IMR-90 (cell line): ENCODE measurements around the gene ZBTB44. TPM values are rescaled to one million over a fixed set of nuclear protein-coding genes. Genes with fewer than 3 reads are reported as not detected.

Experiments
- ATAC-seq: fragments of 200-7000 bp; cut with Tn5 transposase; 2 replicates; pipeline ENCODE4 v1.9.1; 2020; ENCODE audit warnings: low read depth, mild to moderate bottlenecking, moderate library complexity
- BruUV-seq: library from RNA; stranded (reverse); fragments of 400-500 nt; replicated peaks from 2 replicates; lab custom pipeline; 2021; lab: Mats Ljungman, UMichigan
- CTCF ChIA-PET: fragments of 300-600 bp; formaldehyde crosslinking; extraction: SDS; loops from one replicate; lab custom pipeline; 2021; ENCODE audit warnings: antibody characterized with exemption; lab: Yijun Ruan, JAX
- POLR2A ChIA-PET: fragments of 300-600 bp; sonication (Branson Sonifier 250); formaldehyde crosslinking; loops from one replicate; lab custom pipeline; 2022; ENCODE audit warnings: antibody characterized with exemption; ENCODE audit not compliant: unreplicated experiment; lab: Charles Lee
- DNase-seq: peaks from one replicate; pipeline ENCODE4 v3.0.0; 2013
- H2AFZ ChIP-seq: replicated peaks from 2 replicates; pipeline ENCODE3; 2013; ENCODE audit warnings: low read length, mild to moderate bottlenecking; ENCODE audit not compliant: poor library complexity
- H2AK5ac ChIP-seq: 2 replicates; pipeline ENCODE4 v1.6.1; 2013; ENCODE audit warnings: low read depth, low read length, inconsistent platforms
- H2AK9ac ChIP-seq: replicated peaks from 2 replicates; pipeline ENCODE3; 2013; ENCODE audit warnings: mild to moderate bottlenecking, low read depth, low read length, moderate library complexity; ENCODE audit not compliant: poor library complexity
- H2BK120ac ChIP-seq: 2 replicates; pipeline ENCODE4 v1.6.1; 2013; ENCODE audit warnings: low read depth, low read length, inconsistent platforms
- H2BK15ac ChIP-seq: 3 replicates; pipeline ENCODE4 v1.6.1; 2013; ENCODE audit warnings: low read depth, low read length, inconsistent platforms
- H2BK20ac ChIP-seq: 2 replicates; pipeline ENCODE4 v1.6.1; 2013; ENCODE audit warnings: low read depth, mild to moderate bottlenecking, inconsistent platforms, low read length, moderate library complexity
- H2BK5ac ChIP-seq: 2 replicates; pipeline ENCODE4 v1.6.1; 2013; ENCODE audit warnings: mild to moderate bottlenecking, low read depth, low read length, inconsistent platforms; ENCODE audit not compliant: poor library complexity, severe bottlenecking
- H3K14ac ChIP-seq: replicated peaks from 2 replicates; pipeline ENCODE4 v1.6.1; 2013; ENCODE audit warnings: low read depth, low read length, inconsistent platforms
- H3K18ac ChIP-seq: 2 replicates; pipeline ENCODE4 v1.6.1; 2013; ENCODE audit warnings: low read depth, low read length, control low read depth
- H3K23ac ChIP-seq: 2 replicates; pipeline ENCODE4 v1.6.1; 2013; ENCODE audit warnings: low read depth, low read length, inconsistent platforms
- H3K27ac ChIP-seq: 2 replicates; pipeline ENCODE4 v1.5.1; 2013; ENCODE audit warnings: mild to moderate bottlenecking, control low read depth, low read length; ENCODE audit not compliant: insufficient read depth
- H3K27me3 ChIP-seq: 2 replicates; pipeline ENCODE4 v1.6.1; 2013; ENCODE audit warnings: low read length; ENCODE audit not compliant: control insufficient read depth, insufficient read depth
- H3K36me3 ChIP-seq: 2 replicates; pipeline ENCODE4 v1.6.1; 2013; ENCODE audit warnings: low read length, mixed read lengths; ENCODE audit not compliant: control insufficient read depth, insufficient read depth
- H3K4ac ChIP-seq: 2 replicates; pipeline ENCODE4 v1.6.1; 2013; ENCODE audit warnings: low read depth, low read length, inconsistent platforms
- H3K4me1 ChIP-seq: 2 replicates; pipeline ENCODE4 v1.6.1; 2013; ENCODE audit warnings: low read length, mixed read lengths; ENCODE audit not compliant: control insufficient read depth, insufficient read depth
- H3K4me2 ChIP-seq: 2 replicates; pipeline ENCODE4 v1.6.1; 2013; ENCODE audit warnings: low read depth, mild to moderate bottlenecking, control low read depth, low read length, moderate library complexity
- H3K4me3 ChIP-seq: 2 replicates; pipeline ENCODE4 v1.5.1; 2013; ENCODE audit warnings: low read depth, mild to moderate bottlenecking, control low read depth, low read length, moderate library complexity; ENCODE audit not compliant: insufficient read depth
- H3K56ac ChIP-seq: 2 replicates; pipeline ENCODE4 v1.6.1; 2013; ENCODE audit warnings: low read length, inconsistent platforms; ENCODE audit not compliant: insufficient read depth; ENCODE audit errors: extremely low read depth
- H3K79me1 ChIP-seq, 2 experiments: 2 replicates each; pipeline ENCODE4 v1.6.1; 2013; ENCODE audit warnings: low read length in 2 of 2, inconsistent platforms in 1 of 2, low read depth in 1 of 2
- H3K9ac ChIP-seq: 2 replicates; pipeline ENCODE4 v1.6.1; 2013; ENCODE audit warnings: low read depth, low read length, control low read depth
- H3K9me1 ChIP-seq: 2 replicates; pipeline ENCODE4 v1.6.1; 2013; ENCODE audit warnings: low read length, inconsistent platforms; ENCODE audit not compliant: insufficient read depth
- H3K9me3 ChIP-seq: 2 replicates; pipeline ENCODE4 v1.6.1; 2013; ENCODE audit warnings: low read length; ENCODE audit not compliant: control insufficient read depth, insufficient read depth
- H4K20me1 ChIP-seq: 2 replicates; pipeline ENCODE4 v1.6.1; 2013; ENCODE audit warnings: low read length, inconsistent platforms; ENCODE audit not compliant: insufficient read depth
- H4K5ac ChIP-seq: 2 replicates; pipeline ENCODE4 v1.6.1; 2013; ENCODE audit warnings: mild to moderate bottlenecking, low read depth, low read length, control low read depth
- H4K8ac ChIP-seq, 2 experiments: 2 replicates each; pipeline ENCODE4 v1.6.1; 2013; ENCODE audit warnings: low read depth in 2 of 2, low read length in 2 of 2, control low read depth in 1 of 2, inconsistent platforms in 1 of 2
- H4K91ac ChIP-seq: 2 replicates; pipeline ENCODE4 v1.6.1; 2013; ENCODE audit warnings: low read depth, low read length, inconsistent platforms; ENCODE audit not compliant: insufficient read depth
- BHLHE40 ChIP-seq: fragments of 150-350 bp; IDR thresholded peaks from 2 replicates; pipeline ENCODE4 v1.6.1; 2016; ENCODE audit warnings: mild to moderate bottlenecking, low read depth, low read length
- CHD1 ChIP-seq: IDR thresholded peaks from 2 replicates; pipeline ENCODE4 v1.6.1; 2012; ENCODE audit warnings: low read depth, low read length, improper control_type of control experiment
- MAZ ChIP-seq: IDR thresholded peaks from 2 replicates; pipeline ENCODE4 v1.6.1; 2012; ENCODE audit warnings: low read depth, mild to moderate bottlenecking, low read length, improper control_type of control experiment, moderate library complexity, borderline replicate concordance
- POLR2A ChIP-seq: IDR thresholded peaks from 2 replicates; pipeline ENCODE4 v1.6.1; 2012; ENCODE audit warnings: mild to moderate bottlenecking, low read depth, low read length
- RAD21 ChIP-seq: IDR thresholded peaks from 2 replicates; pipeline ENCODE4 v1.6.1; 2012; ENCODE audit warnings: low read length, improper control_type of control experiment
- RFX5 ChIP-seq: IDR thresholded peaks from 2 replicates; pipeline ENCODE4 v1.8.0; 2012; ENCODE audit warnings: low read depth, mild to moderate bottlenecking, low read length, moderate library complexity
- SMC3 ChIP-seq: fragments of 150-350 bp; IDR thresholded peaks from 2 replicates; pipeline ENCODE4 v1.6.1; 2016; ENCODE audit warnings: low read depth, mild to moderate bottlenecking, antibody characterized with exemption, low read length, moderate library complexity
- WGBS, 2 experiments: methylation state at CpG; one replicate each; pipeline versions ENCODE4 v1.1.5 to v1.1.7; 2013; ENCODE audit warnings: missing lambda C conversion rate in 2 of 2; ENCODE audit not compliant: insufficient read length in 1 of 2; ENCODE audit errors: extremely low coverage in 2 of 2; 5-methylcytosine and 5-hydroxymethylcytosine counted together
- dilution Hi-C: fragments of 300-500 bp; cut with HindIII; formaldehyde crosslinking; loops from one replicate; pipeline ENCODE4 v1.14.3; 2018; ENCODE audit warnings: low sequenced_read_pairs; ENCODE audit not compliant: unreplicated experiment
- in situ Hi-C: fragments of 300-500 bp; cut with MboI; formaldehyde crosslinking; loops from 3 replicates; pipeline ENCODE4 v1.14.3; 2019; ENCODE audit warnings: low sequenced_read_pairs, inconsistent platforms, mixed read lengths
- intact Hi-C: fragments of 100-400 bp; cut with micrococcal nuclease; formaldehyde crosslinking; loops from 2 replicates; pipeline ENCODE4 v1.10.0; 2022
- polyA plus RNA-seq, 3 experiments: library from polyadenylated mRNA; depleted of rRNA; stranded (reverse); fragments of >200 nt; gene quantifications; 2 replicates each; pipeline ENCODE4 v1.2.3, GENCODE V29; 2012; ENCODE audit warnings: low replicate concordance in 1 of 3
- total RNA-seq: library from RNA; depleted of rRNA; stranded (reverse); fragments of >200 nt; gene quantifications from 2 replicates; pipeline ENCODE4 v1.2.3, GENCODE V29; 2012
- TF ChIP-seq, protein P1 (sequence below): fragments of 150-350 bp; IDR thresholded peaks from 2 replicates; pipeline ENCODE4 v1.6.1; 2016; ENCODE audit warnings: low read depth, mild to moderate bottlenecking, low read length, moderate library complexity, borderline replicate concordance
- TF ChIP-seq, protein P2 (sequence below): fragments of 150-350 bp; IDR thresholded peaks from 2 replicates; pipeline ENCODE4 v1.6.1; 2017; ENCODE audit warnings: mild to moderate bottlenecking, antibody characterized with exemption, low read length, low read depth
- TF ChIP-seq, protein P3 (sequence below): conservative IDR thresholded peaks from 2 replicates; pipeline ENCODE4 v1.5.1; 2012; ENCODE audit warnings: mild to moderate bottlenecking, low read depth, low read length, improper control_type of control experiment

The ZBTB44 gene
- total and polyA plus RNA-seq, 2 of the 4 experiments (the other 2 are of a cell fraction) = 6.9 to 23.3 TPM

DNA sequence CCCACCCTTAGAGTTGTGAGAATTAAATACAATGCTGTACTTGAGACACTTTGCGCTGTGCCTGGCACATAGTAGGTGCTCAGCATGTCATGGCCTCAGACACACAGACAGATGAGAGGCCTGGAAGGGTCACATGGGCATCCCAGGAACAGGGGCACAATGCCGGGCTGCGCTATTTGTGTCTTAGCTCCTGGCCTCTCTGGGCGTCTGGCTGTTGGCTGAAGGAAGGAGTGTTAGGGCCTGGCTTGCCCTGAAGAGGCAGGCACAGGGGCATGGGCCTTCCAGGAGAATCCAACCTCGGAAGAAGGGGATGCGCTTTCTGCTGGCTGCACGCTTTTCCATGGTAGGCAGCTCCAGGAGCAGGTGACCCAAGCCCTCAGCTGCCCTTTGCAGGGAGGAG is 113.7 kb downstream of the ZBTB44 start:
- no peak overlapping the region for H4K91ac ChIP-seq
- no TSS peak for BruUV-seq
- ATAC-seq = no peak
- POLR2A ChIA-PET = no interaction called here
- 80% methylated on average over 2 of the region's 7 CpGs; no CpG with 5 or more reads in 1 of the 2 experiments for WGBS, 2 experiments
- H2BK15ac ChIP-seq = no peak overlapping the region
- in situ Hi-C loops (loop anchor here (10.0 to 25.0 kb wide), 2 partner anchors 186 to 694 kb away; no protein-coding TSS in a partner anchor), dilution Hi-C loops (no loop called here), intact Hi-C loops (no loop called here)
- H3K36me3 ChIP-seq = no peaks in the 10 kb centered on the region
- H3K27me3 ChIP-seq = peaks cover 43% of the 10 kb centered on the region
- CTCF ChIA-PET = no interaction called here
- no peak overlapping the region for H2AK9ac ChIP-seq
- H3K18ac ChIP-seq = no peak overlapping the region
- H3K4ac ChIP-seq = no peak overlapping the region
- no peak overlapping the region for H2AFZ ChIP-seq
- H3K9me1 ChIP-seq = no peaks in the 10 kb centered on the region
- H3K23ac ChIP-seq = no peak overlapping the region
- no peak overlapping the region for H3K56ac ChIP-seq
- DNase-seq = no peak
- H3K4me2 ChIP-seq = no peak overlapping the region
- H3K27ac ChIP-seq = no peak overlapping the region
- H4K20me1 ChIP-seq = no peaks in the 10 kb centered on the region
- no peaks in the 10 kb centered on the region for H3K79me1 ChIP-seq
- no peak overlapping the region for H4K5ac ChIP-seq
- H3K14ac ChIP-seq = no peak overlapping the region
- no peak overlapping the region for H2AK5ac ChIP-seq
- TF ChIP-seq MAZ (no peak), BHLHE40 (no peak), RAD21 (no peak), CHD1 (no peak), POLR2A (no peak), SMC3 (no peak), RFX5 (no peak)
- TF ChIP-seq, protein P1, sequence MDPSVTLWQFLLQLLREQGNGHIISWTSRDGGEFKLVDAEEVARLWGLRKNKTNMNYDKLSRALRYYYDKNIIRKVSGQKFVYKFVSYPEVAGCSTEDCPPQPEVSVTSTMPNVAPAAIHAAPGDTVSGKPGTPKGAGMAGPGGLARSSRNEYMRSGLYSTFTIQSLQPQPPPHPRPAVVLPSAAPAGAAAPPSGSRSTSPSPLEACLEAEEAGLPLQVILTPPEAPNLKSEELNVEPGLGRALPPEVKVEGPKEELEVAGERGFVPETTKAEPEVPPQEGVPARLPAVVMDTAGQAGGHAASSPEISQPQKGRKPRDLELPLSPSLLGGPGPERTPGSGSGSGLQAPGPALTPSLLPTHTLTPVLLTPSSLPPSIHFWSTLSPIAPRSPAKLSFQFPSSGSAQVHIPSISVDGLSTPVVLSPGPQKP = no peak
- TF ChIP-seq, protein P2, sequence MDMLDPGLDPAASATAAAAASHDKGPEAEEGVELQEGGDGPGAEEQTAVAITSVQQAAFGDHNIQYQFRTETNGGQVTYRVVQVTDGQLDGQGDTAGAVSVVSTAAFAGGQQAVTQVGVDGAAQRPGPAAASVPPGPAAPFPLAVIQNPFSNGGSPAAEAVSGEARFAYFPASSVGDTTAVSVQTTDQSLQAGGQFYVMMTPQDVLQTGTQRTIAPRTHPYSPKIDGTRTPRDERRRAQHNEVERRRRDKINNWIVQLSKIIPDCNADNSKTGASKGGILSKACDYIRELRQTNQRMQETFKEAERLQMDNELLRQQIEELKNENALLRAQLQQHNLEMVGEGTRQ = no peak
- TF ChIP-seq, protein P3, sequence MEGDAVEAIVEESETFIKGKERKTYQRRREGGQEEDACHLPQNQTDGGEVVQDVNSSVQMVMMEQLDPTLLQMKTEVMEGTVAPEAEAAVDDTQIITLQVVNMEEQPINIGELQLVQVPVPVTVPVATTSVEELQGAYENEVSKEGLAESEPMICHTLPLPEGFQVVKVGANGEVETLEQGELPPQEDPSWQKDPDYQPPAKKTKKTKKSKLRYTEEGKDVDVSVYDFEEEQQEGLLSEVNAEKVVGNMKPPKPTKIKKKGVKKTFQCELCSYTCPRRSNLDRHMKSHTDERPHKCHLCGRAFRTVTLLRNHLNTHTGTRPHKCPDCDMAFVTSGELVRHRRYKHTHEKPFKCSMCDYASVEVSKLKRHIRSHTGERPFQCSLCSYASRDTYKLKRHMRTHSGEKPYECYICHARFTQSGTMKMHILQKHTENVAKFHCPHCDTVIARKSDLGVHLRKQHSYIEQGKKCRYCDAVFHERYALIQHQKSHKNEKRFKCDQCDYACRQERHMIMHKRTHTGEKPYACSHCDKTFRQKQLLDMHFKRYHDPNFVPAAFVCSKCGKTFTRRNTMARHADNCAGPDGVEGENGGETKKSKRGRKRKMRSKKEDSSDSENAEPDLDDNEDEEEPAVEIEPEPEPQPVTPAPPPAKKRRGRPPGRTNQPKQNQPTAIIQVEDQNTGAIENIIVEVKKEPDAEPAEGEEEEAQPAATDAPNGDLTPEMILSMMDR = no peak
- no peak overlapping the region for H2BK20ac ChIP-seq
- no peak overlapping the region for H2BK120ac ChIP-seq
- no peak overlapping the region for H2BK5ac ChIP-seq
- H3K4me3 ChIP-seq = no peak overlapping the region
- H3K9ac ChIP-seq = no peak overlapping the region
- no peaks in the 10 kb centered on the region for H3K4me1 ChIP-seq
- H4K8ac ChIP-seq = no peak overlapping the region
- peaks cover 5% of the 10 kb centered on the region; the same call in 1 of the 2 replicates for H3K9me3 ChIP-seq
